ENCODE measurements around the gene CRYBG2. TPM values are rescaled to one million over a fixed set of nuclear protein-coding genes. Genes with fewer than 3 reads are reported as not detected.
A peak's percentile ranks its signal among the peaks of the same experiment; 100 is the strongest.
"Not testable (repeated sequence)": the region's sequence is repeated elsewhere in the genome, so short reads cannot be mapped to it uniquely, and the experiment has no call there.

The CRYBG2 gene
- total RNA-seq, 2 donors from 2014 or later: 1.0 to 6.0 TPM

DNA sequence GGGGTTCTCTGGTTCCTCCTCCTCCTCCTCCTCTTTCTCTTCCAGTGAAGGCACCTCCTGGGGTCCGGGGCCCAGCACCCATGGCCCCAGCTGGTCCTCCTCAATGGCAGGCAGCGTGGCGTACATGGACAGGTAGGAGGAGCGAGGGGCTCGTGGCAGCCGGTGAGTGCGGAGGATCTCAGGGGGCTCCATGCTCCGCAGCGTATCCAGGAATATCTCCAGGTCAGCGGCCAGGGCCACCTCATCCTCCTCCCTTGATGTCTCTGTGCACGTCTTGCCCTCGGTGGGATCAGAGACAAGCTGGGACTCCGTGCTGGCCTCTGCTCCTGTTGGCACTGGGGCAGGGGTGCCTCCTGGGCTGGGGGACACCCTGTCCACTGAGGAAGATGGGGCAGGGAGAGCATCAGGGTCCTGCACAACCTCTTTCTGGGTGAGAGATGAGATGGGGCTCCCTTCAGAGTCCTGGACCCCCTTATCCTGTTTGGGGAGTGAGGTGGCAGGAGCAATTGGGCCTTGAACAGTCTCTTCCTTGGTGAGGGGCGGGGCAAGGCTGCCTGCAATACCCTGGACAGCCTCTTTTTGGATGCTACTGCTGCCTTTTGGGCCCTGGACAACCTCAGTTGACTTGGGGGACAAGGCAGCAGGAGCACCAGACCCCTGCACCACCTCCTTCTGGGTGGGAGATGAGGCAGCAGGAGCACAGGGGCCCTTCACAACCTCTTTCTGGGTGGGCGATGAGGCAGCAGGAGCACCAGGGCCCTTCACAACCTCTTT is 9.6 kb downstream of the CRYBG2 start:
- DNase-seq (ENCODE audit: low spot score in 2 of 2) (no peak), ATAC-seq (no peak)
- Mint-ChIP-seq H3K36me3 (no peaks in the 10 kb centered on the region), H3K27ac (peak overlapping the region in 1 of 2 donors; percentile 68), H3K9me3 (no peaks in the 10 kb centered on the region)

DNA sequence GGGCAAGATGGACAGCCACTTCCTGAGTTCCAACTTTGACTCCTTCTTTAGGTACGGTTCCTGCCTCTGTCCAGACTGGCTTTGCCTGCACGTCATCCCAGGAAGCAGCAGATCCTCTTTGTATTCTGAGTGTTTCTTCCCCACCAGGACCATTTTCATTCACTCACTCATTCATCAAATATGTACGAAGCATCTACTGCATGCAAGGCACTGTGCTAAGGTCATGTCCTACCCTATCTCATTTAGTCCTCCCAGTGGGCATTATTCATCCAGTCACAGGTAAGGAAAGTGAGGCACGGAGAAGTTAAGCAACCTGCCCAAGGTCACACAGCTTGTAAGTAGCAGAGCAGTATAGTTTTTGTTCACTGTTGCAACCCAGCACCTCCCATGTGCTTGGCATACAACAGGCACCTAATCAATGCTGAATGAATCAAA is 13.9 kb downstream of the CRYBG2 start:
- Mint-ChIP-seq H3K36me3 (no peaks in the 10 kb centered on the region), H3K9me3 (no peaks in the 10 kb centered on the region), H3K27ac (no peak overlapping the region)
- no peak for ATAC-seq
- no peak for DNase-seq (ENCODE audit: low spot score in 2 of 2)

DNA sequence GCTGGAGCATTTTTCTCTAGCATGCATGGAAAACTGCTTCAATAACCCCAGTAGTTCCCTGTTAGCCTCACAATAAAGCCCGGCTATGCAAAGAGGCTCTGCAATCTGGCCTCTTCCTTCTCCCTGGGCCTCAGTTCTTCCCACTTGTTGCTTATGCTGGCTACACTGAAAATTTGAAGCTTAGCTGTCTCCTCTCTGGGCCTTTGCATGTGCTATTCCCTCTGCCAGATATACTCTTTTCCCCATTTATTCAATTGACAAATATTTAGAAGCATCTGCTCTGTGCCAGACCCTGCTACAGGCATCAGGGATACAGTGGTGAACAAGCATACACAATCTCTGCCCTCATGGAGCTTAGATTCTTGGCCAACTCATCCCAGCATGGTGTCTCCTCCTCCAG is 15.3 kb downstream of the CRYBG2 start:
- ATAC-seq (no peak), DNase-seq (ENCODE audit: low spot score in 2 of 2) (no peak)
- H3K9me3 Mint-ChIP-seq: no peaks in the 10 kb centered on the region
- H3K27ac Mint-ChIP-seq: no peak overlapping the region
- H3K36me3 Mint-ChIP-seq: no peaks in the 10 kb centered on the region

DNA sequence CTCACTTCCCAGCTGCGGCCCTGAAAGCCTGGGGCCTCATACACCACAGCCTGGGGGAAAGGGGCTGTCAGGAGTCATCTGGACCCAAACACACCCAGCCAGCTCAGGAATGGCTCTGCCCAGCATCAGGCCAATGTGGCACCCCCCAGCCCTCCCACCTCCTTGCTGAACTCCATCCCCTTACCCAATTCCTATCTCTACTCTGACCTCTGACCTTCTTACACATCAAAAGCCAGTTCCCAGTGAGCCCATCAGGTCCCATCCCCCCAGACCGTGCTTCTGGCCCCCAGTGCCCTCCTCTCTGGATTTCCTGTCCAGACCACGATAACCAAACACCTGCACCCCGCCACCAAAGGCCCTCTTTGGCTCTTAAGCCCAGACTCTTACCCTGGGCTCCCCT is 16.3 kb downstream of the CRYBG2 start:
- DNase-seq (ENCODE audit: low spot score in 2 of 2) (no peak), ATAC-seq (no peak)
- Mint-ChIP-seq H3K9me3 (no peaks in the 10 kb centered on the region), H3K27ac (no peak overlapping the region), H3K36me3 (no peaks in the 10 kb centered on the region)

DNA sequence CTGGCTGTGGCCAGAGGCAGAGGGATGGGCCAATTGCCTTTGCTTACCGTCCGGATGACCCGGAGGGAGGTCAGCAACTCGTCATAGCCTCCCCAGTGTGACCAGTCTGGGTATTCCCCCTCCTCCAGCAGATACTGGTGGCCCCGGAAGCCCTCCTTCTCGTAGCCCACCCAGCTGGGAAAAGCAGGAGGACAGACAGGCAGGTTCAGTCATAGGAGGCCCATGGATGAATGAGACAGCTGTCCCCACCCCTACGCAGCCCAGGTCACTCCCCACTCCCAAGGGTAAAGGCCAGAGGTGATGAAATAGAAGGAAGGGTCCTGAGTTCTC is 16.8 kb downstream of the CRYBG2 start:
- H3K36me3 Mint-ChIP-seq: no peaks in the 10 kb centered on the region
- H3K9me3 Mint-ChIP-seq: no peaks in the 10 kb centered on the region
- ATAC-seq: no peak
- DNase-seq (ENCODE audit: low spot score in 2 of 2): no peak
- no peak overlapping the region for H3K27ac Mint-ChIP-seq

DNA sequence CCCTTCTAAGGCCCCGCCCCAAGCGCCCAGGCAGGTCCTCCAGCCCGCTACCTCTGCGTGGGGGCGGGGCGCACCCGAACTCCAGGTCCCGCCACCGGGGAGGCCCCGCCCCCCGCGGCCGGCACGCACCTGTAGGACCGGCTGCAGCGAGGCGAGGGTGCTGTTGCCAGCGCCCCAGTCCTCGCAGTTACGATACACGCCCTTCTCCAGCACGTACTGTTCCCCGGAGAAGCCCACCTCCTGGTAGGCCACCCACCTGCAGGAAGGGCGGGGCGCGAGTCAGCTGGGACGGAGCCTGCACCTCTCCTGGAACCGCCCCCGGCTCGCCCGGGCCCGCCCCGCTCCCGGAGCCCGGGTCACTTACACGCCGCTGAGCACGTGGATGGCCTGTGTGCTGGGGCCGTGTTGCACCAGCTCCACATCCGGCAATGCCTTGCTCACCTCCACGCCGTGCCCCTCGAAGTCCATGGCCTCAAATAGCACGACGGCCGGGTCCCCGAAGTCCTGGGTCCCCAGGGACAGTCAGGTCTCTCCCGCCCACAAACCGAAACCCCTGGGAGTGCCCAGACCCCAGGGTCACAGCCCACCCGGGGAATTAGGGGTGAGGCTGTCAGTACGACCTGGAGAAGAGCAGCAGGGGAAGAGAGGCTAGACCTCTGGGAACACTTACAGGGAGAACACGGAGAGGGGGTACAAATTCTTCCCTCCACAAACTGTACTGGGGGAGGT is 17.3 kb downstream of the CRYBG2 start:
- no peaks in the 10 kb centered on the region for H3K9me3 Mint-ChIP-seq
- no peaks in the 10 kb centered on the region for H3K36me3 Mint-ChIP-seq

DNA sequence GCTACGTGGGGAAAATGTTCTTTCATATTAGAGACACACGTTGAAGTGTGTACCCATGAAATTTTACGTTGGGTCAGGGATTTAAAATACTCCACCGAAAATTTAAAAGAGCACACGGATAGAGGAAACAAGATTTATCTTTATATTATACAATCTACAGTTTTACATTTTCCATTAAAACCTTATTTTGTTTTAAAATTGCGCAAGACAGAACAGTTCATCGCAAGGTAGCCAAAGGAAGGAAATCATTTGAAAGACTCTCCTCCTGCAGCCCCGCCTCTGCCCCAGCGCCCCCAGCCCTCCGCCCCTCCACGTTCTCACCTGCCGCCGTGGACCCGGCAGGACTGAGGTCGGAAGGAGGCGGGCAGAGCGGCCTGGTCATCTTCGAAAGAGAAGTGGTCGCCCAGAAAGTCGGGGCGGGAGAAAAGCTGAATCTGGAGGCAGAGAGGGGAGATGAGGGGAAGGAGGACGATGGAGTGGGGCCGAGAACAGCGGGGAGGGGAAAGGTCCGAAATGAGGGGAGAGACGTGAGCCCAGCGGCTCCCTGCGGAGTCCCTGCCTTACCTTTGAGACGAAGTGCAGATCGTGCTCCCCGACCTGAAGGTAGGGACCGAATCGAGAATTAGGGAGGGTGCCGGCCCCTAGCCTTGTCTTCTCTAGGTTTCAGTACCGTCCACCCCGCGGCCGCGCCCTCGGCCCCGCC is 18.0 kb downstream of the CRYBG2 start:
- ATAC-seq (peak; percentile 6 to 17), DNase-seq (ENCODE audit: low spot score in 2 of 2) (peak in 1 of 2 donors; percentile 20)
- H3K9me3 Mint-ChIP-seq: no peaks in the 10 kb centered on the region
- H3K27ac Mint-ChIP-seq: peak overlapping the region in 1 of 2 donors; percentile 36
- H3K36me3 Mint-ChIP-seq: no peaks in the 10 kb centered on the region

More for the DNA sequence above, 17.3 kb downstream of the CRYBG2 start:
- DNase-seq (ENCODE audit: low spot score in 2 of 2): peak; percentile 67 to 81
- H3K27ac Mint-ChIP-seq: no peak overlapping the region
- peak; percentile 90 to 93 for ATAC-seq

DNA sequence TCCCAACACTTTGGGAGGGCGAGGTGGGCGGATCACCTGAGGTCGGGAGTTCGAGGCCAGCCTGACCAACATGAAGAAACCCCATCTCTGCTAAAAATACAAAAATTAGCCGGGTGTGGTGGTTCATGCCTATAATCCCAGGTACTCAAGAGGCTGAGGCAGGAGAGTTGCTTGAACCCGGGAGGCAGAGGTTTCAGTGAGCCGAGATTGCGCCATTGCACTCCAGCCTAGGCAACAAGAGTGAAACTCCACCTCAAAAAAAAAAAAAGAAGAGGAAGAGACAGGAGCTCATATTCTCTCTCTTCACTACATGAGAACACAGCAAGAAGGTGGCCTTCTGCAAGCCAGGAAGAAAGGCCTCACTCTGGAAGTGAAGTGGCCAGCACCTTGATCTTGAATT is 20.6 kb downstream of the CRYBG2 start:
- not testable (repeated sequence) for DNase-seq (ENCODE audit: low spot score in 2 of 2); H3K9me3 Mint-ChIP-seq; H3K27ac Mint-ChIP-seq; ATAC-seq; H3K36me3 Mint-ChIP-seq

DNA sequence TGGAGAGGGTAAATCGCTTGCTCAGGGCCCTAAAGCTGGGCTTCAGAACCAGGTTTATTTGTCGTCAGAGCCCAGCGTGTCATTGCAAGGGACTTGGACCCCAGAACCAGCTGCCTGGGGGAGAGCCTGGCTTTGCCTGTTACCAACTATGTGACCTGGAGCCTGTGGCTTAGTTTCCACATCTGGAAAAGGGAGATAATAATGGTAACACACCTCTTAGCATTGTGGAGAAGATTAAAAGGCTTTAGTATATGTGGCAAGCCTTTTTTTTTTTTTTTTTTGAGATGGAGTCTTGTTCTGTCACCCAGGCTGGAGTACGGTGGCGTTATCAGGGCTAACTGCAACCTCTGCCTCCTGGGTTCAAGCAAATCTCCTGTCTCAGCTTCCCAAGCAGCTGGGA is 23.7 kb downstream of the CRYBG2 start:
- DNase-seq (ENCODE audit: low spot score in 2 of 2) (no peak), ATAC-seq (no peak)
- H3K9me3 Mint-ChIP-seq: no peaks in the 10 kb centered on the region
- H3K36me3 Mint-ChIP-seq: no peaks in the 10 kb centered on the region
- H3K27ac Mint-ChIP-seq: no peak overlapping the region

DNA sequence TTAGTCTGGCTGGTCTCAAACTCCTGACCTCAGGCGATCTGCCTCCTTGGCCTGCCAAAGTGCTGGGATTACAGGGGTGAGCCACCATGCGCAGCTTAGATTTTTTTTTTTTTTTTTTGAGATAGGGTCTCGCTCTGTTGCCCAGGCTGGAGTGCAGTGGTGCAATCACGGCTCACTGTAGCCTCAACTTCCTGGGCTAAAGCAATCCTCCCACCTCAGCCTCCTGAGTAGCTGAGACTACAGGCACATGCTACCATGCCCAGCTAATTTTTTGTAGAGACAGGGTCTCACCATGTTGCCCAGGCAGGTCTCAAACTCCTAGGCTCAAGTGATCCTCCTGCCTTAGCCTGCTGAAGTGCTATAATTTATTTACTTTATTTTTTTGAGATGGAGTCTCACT is 24.6 kb downstream of the CRYBG2 start:
- not testable (repeated sequence) for DNase-seq (ENCODE audit: low spot score in 2 of 2); H3K9me3 Mint-ChIP-seq; H3K36me3 Mint-ChIP-seq; H3K27ac Mint-ChIP-seq; ATAC-seq

DNA sequence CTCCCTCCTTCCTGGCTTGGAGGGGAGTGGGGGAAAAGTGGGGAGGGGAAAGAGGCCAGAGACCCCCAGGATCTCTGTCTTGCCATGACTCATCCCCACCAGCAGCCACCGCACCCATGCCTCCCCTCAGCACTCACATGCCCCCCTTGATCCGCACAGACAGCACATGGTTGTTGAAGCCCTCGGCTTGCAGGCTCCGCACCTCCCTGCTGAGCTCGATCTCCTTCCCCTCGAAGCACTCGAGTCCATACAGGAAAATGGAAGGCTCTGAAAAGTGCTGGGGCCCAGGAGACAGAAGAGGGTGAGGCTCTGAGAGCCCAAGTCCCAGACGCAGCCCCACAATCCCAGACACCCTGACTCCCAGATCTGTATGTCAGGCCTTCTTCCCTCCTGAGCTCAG is 25.3 kb downstream of the CRYBG2 start:
- no peaks in the 10 kb centered on the region for H3K9me3 Mint-ChIP-seq
- DNase-seq (ENCODE audit: low spot score in 2 of 2): no peak
- no peaks in the 10 kb centered on the region for H3K36me3 Mint-ChIP-seq
- no peak for ATAC-seq
- no peak overlapping the region for H3K27ac Mint-ChIP-seq

DNA sequence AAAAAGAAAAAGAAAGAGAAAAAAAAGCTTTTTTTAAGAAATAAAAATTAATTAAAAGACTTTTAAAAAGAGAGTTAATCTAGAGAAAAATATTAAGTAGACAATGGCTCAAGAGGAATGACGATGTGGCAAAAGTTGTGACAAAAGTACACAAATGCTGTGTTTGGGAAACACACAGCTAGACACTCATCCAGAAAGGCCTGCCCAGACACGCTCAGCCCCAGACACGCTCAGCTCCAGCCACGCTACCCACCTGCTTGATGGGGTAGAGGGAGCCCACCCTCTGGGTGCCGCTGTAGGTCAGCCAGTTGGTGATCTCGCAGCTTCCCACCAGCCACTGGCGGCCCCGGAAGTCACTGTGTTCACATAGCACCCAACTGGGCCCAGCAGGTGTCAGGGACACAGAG is 26.0 kb downstream of the CRYBG2 start:
- H3K27ac Mint-ChIP-seq: no peak overlapping the region
- H3K9me3 Mint-ChIP-seq: no peaks in the 10 kb centered on the region
- no peak for DNase-seq (ENCODE audit: low spot score in 2 of 2)
- peaks cover 0 to 3% of the 10 kb centered on the region in 2 donors for H3K36me3 Mint-ChIP-seq
- no peak for ATAC-seq

DNA sequence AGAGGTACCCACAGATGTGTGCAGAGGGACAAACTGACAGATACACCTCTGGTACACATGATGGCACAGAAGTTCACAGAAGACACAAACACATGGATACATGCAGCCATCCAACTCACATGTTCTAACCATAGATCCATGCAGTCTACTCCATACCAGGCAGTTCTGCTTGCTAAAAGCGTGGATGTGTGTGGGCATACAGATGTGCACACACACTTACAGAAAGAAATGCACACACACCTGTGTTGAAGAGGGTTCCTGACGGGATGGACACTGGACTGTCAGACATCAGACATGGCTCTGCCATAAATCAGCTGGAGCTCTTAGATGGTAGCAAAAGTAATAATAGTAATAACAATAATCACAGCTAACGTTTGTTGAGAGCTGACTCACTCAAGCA is 29.4 kb downstream of the CRYBG2 start:
- Mint-ChIP-seq H3K36me3 (peaks cover 12 to 21% of the 10 kb centered on the region in 2 donors), H3K27ac (peak overlapping the region in 1 of 2 donors; percentile 21), H3K9me3 (no peaks in the 10 kb centered on the region)
- ATAC-seq (no peak), DNase-seq (ENCODE audit: low spot score in 2 of 2) (no peak)

DNA sequence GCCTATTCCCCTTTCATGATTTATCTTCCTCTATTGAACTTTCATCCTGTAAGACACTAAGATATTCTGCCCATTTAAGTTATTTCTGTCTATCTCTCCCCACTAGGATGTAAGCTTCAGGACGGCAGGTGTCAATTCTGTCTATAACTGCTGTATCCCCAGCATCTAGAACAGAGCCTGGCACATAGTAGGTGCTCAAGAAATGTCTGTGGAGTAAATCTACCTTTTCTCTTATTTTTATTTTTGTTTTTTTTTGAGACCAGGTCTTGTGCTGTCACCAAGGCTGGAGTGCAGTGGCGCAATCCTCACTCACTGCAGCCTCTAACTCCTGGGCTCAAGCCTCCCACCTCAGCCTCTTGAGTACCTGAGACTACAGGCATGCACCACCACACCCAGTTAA is 30.5 kb downstream of the CRYBG2 start:
- Mint-ChIP-seq H3K36me3 (peaks cover 21 to 30% of the 10 kb centered on the region in 2 donors), H3K9me3 (no peaks in the 10 kb centered on the region), H3K27ac (peak overlapping the region in 1 of 2 donors; percentile 21)
- no peak for ATAC-seq
- no peak for DNase-seq (ENCODE audit: low spot score in 2 of 2)

DNA sequence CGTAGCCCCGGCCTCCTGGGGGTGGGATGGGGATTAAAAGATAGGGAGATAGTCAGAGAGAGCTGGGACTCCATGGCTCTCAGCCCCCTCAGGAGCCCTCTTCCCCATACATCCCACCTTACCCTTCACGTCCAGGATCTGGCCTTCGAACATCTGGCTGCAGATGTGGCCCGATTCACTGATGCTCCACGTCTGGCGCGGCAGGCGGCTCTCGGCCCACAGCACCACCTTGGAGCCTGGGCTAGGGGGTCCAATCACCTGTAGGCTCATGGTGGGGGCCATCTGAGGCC is 31.9 kb downstream of the CRYBG2 start:
- Mint-ChIP-seq H3K9me3 (no peaks in the 10 kb centered on the region), H3K27ac (peak overlapping the region; percentile 26 to 58), H3K36me3 (peaks cover 27 to 36% of the 10 kb centered on the region in 2 donors)
- ATAC-seq (no peak), DNase-seq (ENCODE audit: low spot score in 2 of 2) (no peak)

DNA sequence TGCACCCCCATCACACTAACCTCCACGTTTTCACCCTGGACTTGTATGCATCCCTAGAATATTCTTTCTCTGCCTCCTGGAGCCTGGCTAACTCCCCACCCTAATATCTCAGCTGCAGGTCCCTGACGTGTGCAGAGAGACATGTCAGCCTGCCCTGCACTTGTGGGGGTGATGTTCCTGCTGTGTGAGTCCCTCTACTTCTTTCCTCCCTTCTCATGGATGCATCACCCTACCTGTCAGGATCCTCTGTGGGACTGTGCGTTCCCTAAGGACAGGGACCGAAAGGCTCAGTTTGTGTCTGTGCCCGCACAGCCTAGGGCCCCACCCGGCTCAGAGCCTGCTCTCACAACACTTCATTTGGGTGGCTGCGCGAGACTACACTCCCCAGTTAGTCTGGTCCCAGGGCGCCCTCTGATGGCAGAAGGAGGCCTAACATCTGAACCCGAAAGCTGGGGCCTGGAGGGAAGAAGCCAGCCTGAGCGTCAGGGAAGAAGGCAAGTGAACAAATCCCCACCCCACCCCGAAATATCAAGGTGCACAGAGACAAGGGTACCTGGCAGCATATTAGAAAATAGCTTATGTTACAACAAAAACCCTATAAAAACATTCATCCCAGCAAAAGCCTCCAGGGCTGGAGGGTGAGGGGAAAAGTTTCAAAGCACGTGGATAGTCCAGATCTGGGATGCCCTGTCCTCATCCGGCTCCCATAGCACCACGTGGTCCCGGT is 32.5 kb downstream of the CRYBG2 start:
- DNase-seq (ENCODE audit: low spot score in 2 of 2) (peak; percentile 91 to 99), ATAC-seq (peak; percentile 48 to 71)
- Mint-ChIP-seq H3K36me3 (peaks cover 27 to 36% of the 10 kb centered on the region in 2 donors), H3K27ac (peak overlapping the region; percentile 56 to 58), H3K9me3 (no peaks in the 10 kb centered on the region)

DNA sequence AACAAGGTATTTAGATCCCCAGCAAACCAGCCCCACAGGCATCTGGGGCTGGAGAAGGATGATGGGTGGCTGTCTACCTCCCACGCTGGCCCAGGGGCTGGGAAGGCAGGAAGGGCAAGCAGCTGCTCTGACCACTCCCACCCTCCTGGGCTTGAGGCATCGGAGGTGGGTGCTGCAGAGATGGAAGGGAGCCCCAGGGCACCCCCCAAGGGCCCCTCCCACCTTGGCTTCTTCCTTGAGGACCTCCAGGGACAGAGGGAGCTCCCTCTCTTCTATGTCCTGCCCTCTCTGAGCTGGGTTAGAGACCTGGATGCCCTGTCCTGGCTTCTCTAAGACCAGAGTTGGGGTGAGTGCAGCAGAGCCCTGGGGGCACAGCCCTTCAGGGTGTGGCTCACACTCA is 33.0 kb downstream of the CRYBG2 start:
- DNase-seq (ENCODE audit: low spot score in 2 of 2) (no peak), ATAC-seq (peak in 1 of 2 donors; percentile 34)
- Mint-ChIP-seq H3K36me3 (peaks cover 27 to 36% of the 10 kb centered on the region in 2 donors), H3K27ac (peak overlapping the region; percentile 56 to 58), H3K9me3 (no peaks in the 10 kb centered on the region)
